Fibroblast of the aortic adventitia (primary cell): ENCODE data around the gene FAM53B. TPM values are rescaled to one million over a fixed set of nuclear protein-coding genes. Genes with fewer than 3 reads are reported as not detected.
"Not testable (repeated sequence)": the region's sequence is repeated elsewhere in the genome, so short reads cannot be mapped to it uniquely, and the experiment has no call there.

Experiments
- DNase-seq: peaks from one replicate; pipeline ENCODE4 v3.0.0-alpha.2; 2010; ENCODE audit warnings: low read depth
- H3K4me3 ChIP-seq: 2 replicates; pipeline ENCODE4 v1.5.1; 2011; ENCODE audit warnings: low read depth, mild to moderate bottlenecking, control low read depth, low read length, moderate library complexity
- CTCF ChIP-seq: IDR thresholded peaks from 2 replicates; pipeline ENCODE4 v1.5.1; 2011; ENCODE audit warnings: mild to moderate bottlenecking, low read length, control low read depth, inconsistent platforms; ENCODE audit not compliant: insufficient read depth
- total RNA-seq: library from RNA; depleted of rRNA; stranded (reverse); fragments of >200 nt; gene quantifications from 2 replicates; pipeline ENCODE4 v1.2.3, GENCODE V29; 2012; ENCODE audit warnings: low replicate concordance

The FAM53B gene
- total RNA-seq, 1 donor, result 9.2 TPM

GRCh38 chr10:124590216-124591122 lies 153.7 kb downstream of the FAM53B start:
- TF ChIP-seq CTCF, result no peak
- no peak overlapping the region for H3K4me3 ChIP-seq
- DNase-seq, result no peak

GRCh38 chr10:124589491-124590041 lies 154.6 kb downstream of the FAM53B start:
- H3K4me3 ChIP-seq, result no peak overlapping the region
- TF ChIP-seq CTCF, result no peak
- peak; percentile 13 for DNase-seq

GRCh38 chr10:124588736-124589490 lies 155.3 kb downstream of the FAM53B start:
- peak; percentile 60 for DNase-seq
- no peak for TF ChIP-seq CTCF
- H3K4me3 ChIP-seq, result no peak overlapping the region

DNA sequence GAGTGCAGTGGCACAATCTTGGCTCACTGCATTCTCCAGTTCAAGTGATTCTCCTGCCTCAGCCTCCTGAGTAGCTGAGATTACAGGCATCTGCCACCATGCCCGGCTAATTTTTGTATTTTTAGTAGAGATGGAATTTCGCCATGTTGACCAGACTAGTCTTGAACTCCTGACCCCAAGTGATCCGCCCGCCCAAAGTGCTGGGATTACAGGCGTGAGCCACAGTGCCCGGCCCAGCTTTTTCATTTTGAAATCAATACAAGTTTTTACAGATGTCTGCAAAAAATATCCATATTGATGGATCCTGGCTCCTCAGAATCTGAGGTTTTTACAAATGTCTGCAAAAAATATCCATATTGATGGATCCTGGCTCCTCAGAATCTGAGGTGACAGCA lies 155.8 kb downstream of the FAM53B start:
- DNase-seq, H3K4me3 ChIP-seq: not testable (repeated sequence)

DNA sequence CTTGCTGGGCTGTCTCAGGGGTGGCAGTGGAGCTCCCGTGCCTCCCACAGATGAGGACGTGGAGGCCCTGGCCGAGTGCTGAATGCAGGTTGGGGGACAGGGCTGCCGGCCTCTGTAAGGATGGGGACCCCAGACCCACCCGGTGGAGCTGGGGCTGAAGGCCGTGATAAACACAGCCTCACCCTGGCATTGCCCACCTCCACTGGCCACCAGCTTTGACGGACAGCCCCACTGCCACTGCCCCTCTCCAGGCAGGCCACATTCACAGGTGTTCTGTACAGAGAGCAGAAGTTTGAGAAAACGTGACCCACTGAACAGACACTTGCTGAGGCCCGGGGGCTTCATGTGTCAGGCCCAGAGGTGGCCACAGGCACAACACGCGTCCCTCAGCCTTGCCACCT lies 156.4 kb downstream of the FAM53B start:
- DNase-seq, result no peak
- no peak for TF ChIP-seq CTCF
- H3K4me3 ChIP-seq, result no peak overlapping the region

DNA sequence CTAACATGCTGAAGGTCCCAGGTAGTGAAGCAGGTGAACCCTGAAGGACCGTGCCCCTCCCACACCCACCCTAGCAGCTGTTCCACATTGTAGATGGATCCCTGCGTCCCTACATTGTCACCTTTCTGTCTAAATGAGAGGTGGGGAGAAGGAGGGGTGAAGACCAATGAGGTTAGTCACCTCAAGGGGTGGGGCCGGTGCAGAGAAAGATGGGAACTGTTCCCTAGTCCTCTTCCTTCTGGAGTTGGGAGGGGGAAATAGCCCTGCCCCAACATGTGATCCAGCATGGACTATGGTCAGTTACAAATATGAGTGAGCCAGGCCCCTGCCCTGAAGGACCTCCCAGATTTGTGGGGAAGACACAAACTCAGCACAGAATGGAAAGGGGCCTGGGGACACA lies 158.0 kb downstream of the FAM53B start:
- no peak overlapping the region for H3K4me3 ChIP-seq
- TF ChIP-seq CTCF, result no peak
- DNase-seq, result no peak

DNA sequence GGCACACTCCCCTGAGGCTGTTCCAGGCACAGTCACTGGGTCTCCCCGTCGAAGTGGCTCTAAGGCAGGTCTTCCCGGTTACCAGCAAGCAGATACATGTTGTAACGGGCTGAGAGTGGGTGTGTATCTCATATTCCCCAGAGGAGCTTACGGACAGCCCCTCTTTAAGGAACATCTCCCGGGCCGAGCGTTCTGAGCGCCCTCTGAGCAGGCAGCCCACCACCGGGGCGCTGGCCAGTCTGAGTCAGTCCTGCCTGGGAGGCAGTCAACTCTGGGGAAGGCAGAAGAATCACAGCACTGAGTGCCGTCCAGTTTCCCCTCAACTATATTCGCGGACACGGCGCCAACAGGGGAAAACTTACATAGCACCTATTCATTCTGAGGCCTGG lies 165.2 kb downstream of the FAM53B start:
- peak; percentile 5 for DNase-seq
- TF ChIP-seq CTCF, result no peak
- no peak overlapping the region for H3K4me3 ChIP-seq
